Esophagus (tissue), 2 donors: ENCODE data around the gene ILK. TPM values are rescaled to one million over a fixed set of nuclear protein-coding genes. Genes with fewer than 3 reads are reported as not detected.

Experiments used
- H3K27ac ChIP-seq, 2 donors: one replicate each; pipeline ENCODE4 v1.5.1; 2013; ENCODE audit warnings: low read depth in 2 of 2, mild to moderate bottlenecking in 2 of 2, inconsistent platforms in 1 of 2, low read length in 1 of 2, moderate library complexity in 1 of 2
- H3K27me3 ChIP-seq, 2 donors: one replicate each; pipeline ENCODE4 v1.6.1; 2013; ENCODE audit warnings: low read length in 2 of 2, control low read depth in 1 of 2, mild to moderate bottlenecking in 1 of 2; ENCODE audit not compliant: insufficient read depth in 2 of 2, control insufficient read depth in 1 of 2
- H3K36me3 ChIP-seq, 2 donors: one replicate each; pipeline ENCODE4 v1.6.1; 2013; ENCODE audit warnings: low read length in 1 of 2; ENCODE audit not compliant: control insufficient read depth in 2 of 2, insufficient read depth in 2 of 2
- H3K4me1 ChIP-seq, 2 donors: one replicate each; pipeline ENCODE4 v1.6.1; 2013; ENCODE audit warnings: low read length in 1 of 2; ENCODE audit not compliant: control insufficient read depth in 2 of 2, insufficient read depth in 2 of 2
- H3K4me3 ChIP-seq, 2 donors: one replicate each; pipeline ENCODE4 v1.5.1; 2013; ENCODE audit warnings: low read length in 2 of 2, mild to moderate bottlenecking in 2 of 2, low read depth in 1 of 2, moderate library complexity in 1 of 2
- H3K9me3 ChIP-seq, 2 donors: one replicate each; pipeline ENCODE4 v1.6.1; 2013; ENCODE audit warnings: mild to moderate bottlenecking in 2 of 2, low read depth in 1 of 2, low read length in 1 of 2, moderate library complexity in 1 of 2; ENCODE audit not compliant: control insufficient read depth in 2 of 2, insufficient read depth in 1 of 2
- WGBS, 2 donors: extraction: QIAGEN DNeasy Blood & Tissue Kit; methylation state at CpG; one replicate each; pipeline ENCODE4 v1.1.7; 2013; 5-methylcytosine and 5-hydroxymethylcytosine counted together
- polyA plus RNA-seq, 2 donors: library from polyadenylated mRNA; stranded (reverse); fragments of 200-250 nt; gene quantifications; one replicate each; pipeline ENCODE4 v1.2.3, GENCODE V29; 2013
- donor health status: healthy with polysubstance abuse.
- donor health status: Bipolar disorder and iron deficiency.

ILK gene
- polyA plus RNA-seq, 2 donors, result 63.3 to 91.0 TPM

DNA sequence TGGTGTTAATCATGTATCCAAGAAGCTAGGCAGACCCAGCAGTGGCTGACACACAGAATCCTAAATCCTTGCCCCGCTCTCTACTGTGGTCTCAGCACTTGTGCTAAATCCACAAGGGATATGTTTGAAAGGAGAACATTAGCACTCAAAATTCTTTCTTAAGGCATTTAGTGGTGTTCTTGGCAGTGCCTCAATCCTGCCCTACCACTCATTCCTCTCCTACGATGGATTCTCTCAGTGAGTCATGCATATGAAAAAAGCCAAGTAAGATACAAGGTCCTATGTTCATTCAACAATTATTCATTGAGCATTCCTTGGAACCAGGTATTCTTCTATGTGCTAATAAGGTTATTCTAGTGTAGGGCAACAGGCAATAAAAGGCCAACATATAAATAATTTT, 31.4 kb upstream of the ILK start:
- WGBS, 2 donors, result 55 to 56% methylated on average over 2 of the region's 2 CpGs
- Histone ChIP-seq H3K4me1 (peaks cover 3 to 6% of the 10 kb centered on the region in 2 donors), H3K4me3 (no peak overlapping the region), H3K27me3 (no peaks in the 10 kb centered on the region), H3K27ac (no peak overlapping the region), H3K9me3 (no peaks in the 10 kb centered on the region), H3K36me3 (no peaks in the 10 kb centered on the region)

DNA sequence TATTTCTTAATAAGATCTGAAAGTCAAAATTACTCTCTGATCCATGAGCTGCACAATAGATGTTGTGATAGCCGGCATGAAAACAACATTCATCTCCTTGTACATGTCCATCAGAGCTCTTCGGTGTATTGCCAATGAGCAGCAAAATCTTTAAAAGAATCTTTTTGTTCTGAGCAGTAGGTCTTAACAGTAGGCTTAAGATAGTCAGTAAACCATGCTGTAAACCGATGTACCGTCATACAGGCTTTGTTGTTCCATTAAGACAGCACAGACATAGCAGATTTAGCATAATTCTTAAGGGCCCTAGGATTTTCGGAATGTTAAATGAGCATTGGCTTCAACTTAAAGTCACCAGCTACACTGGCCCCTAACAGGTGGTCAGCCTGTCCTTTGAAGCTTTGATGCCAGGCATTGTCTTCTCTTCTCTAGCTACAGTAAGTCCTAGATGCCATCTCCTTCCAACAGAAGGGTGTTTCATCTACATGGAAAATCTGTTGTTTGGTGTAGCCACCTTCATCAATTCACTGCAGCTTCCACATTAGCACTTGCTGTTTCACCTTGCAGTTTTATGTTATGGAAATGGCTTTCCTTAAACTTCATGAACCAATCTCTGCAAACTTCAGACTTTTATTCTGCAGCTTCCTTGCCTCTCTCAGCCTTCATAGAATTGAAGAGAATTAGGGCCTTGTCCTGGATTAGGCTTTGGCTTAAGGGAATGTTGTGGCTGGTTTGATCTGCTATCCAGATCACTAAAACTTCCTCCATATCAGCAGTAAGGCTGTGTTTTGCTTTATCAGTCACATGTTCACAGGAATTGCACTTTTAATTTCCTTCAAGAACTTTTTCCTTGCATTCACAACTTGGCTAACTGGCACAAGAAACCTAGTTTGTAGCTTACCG, 28.5 kb upstream of the ILK start:
- no peaks in the 10 kb centered on the region for H3K9me3 ChIP-seq
- no peak overlapping the region for H3K27ac ChIP-seq
- no peak overlapping the region for H3K4me3 ChIP-seq
- H3K4me1 ChIP-seq, result peaks cover 0 to 2% of the 10 kb centered on the region in 2 donors
- WGBS, 2 donors, result 86 to 89% methylated on average over 6 of the region's 6 CpGs
- H3K36me3 ChIP-seq, result no peaks in the 10 kb centered on the region
- H3K27me3 ChIP-seq, result no peaks in the 10 kb centered on the region

DNA sequence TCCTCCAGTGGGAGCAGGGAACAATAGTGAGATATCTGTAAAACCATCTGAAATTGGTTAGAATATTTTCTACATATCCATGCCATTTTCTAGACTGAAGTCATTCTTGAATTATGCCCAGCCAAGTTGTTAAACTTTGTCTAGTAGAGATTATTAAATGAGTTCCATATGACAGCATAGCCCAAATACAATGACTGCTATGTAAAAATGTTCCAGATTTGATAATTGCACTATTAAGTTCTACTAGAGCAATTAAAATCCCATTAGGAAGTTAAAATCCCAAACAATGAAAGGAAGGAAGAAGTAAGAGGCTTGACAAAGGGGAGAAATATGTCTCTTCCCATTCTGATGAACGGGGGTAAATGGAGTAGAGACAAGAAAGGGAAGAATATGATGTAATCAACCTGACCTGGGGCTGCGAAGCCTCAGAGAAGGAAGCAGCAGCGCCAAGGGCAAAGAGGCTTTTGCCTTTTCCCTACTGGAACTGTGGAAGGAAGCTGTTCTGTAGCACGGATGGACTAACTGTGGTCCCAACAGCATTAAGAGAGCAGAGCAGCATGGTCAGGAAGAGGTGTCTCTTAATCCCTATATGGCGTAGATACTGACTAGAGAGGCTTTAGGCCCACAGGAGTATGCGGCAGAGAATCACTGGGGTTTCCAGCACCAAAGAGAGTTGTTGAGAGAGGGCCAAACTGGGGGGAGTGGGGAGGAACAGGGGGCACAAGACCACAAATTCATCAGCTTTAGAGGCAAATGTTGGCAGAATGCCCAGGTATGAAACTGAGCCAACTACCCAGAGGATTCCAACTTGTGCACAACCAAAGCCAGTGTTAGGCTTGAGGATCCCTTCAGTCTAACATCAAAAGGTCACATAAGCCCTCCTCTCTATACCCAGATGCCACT, 26.9 kb upstream of the ILK start:
- H3K4me1 ChIP-seq, result peaks cover 0 to 2% of the 10 kb centered on the region in 2 donors
- no peaks in the 10 kb centered on the region for H3K27me3 ChIP-seq
- H3K9me3 ChIP-seq, result no peaks in the 10 kb centered on the region
- H3K27ac ChIP-seq, result peak overlapping the region; percentile 37 to 62
- H3K36me3 ChIP-seq, result no peaks in the 10 kb centered on the region
- no peak overlapping the region for H3K4me3 ChIP-seq
- 38 to 45% methylated on average over 6 of the region's 6 CpGs for WGBS, 2 donors

DNA sequence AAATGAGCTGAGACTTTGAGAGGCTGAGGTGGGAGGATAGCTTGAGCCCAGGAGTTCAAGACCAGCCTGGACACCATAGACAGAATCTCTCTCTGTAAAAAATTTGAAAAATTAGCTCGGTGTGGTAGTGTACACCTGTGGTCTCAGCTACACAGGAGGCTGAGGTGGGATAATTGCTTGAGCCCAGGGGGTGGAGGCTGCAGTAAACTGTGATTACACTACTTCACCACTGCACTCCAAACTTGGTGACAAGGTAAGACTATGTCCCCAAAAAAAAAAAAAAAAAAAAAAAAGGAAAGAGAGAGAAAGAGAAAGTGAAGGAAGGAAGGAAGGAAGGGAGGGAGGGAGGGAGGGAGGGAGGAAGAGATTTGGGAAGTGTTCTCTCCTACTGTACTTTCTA, 25.4 kb upstream of the ILK start:
- Histone ChIP-seq H3K4me1 (peaks cover 0 to 2% of the 10 kb centered on the region in 2 donors), H3K27ac (no peak overlapping the region), H3K9me3 (no peaks in the 10 kb centered on the region), H3K27me3 (no peaks in the 10 kb centered on the region), H3K36me3 (no peaks in the 10 kb centered on the region), H3K4me3 (no peak overlapping the region)
- WGBS, 2 donors, result 92 to 100% methylated on average over 1 of the region's 1 CpG

DNA sequence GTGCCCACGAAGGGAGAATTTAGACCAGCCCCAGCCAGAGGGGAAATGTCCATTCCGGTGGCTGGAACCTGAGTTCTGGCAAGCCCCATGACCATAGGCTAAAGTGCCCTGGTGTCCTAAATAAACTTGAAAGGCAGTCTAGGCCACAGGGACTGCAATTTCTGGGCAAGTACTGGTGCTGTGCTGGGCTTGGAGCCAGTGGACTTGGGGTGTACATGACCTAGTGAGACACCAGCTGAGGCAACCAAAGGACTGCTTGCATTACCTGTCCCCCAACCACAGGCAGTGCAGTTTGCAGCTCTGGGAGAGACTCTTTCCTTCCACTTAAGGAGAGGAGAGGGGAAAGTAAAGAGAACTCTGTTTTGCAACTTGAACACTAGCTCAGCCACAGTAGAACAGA, 23.9 kb upstream of the ILK start:
- Histone ChIP-seq H3K4me3 (no peak overlapping the region), H3K27ac (no peak overlapping the region), H3K36me3 (no peaks in the 10 kb centered on the region), H3K4me1 (peaks cover 0 to 2% of the 10 kb centered on the region in 2 donors), H3K9me3 (no peaks in the 10 kb centered on the region), H3K27me3 (no peaks in the 10 kb centered on the region)
- 85 to 93% methylated on average over 2 of the region's 2 CpGs for WGBS, 2 donors

DNA sequence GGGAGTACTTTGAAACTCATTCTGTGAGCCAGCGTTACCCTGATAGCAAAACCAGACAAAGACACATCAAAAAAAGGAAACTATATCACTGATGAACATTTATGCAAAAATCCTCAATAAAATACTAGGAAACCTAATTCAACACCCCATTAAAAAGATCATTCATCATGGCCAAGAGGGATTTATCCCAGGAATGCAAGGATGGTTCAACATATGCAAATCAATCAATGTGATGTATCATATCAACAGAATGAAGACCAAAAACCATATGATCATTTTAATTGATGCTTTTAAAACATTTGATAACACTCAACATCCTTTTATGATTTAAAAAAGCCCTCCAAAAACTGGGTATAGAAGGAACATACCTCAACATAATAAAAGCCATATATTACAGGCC, 20.0 kb upstream of the ILK start:
- Histone ChIP-seq H3K27ac (no peak overlapping the region), H3K4me3 (no peak overlapping the region), H3K9me3 (no peaks in the 10 kb centered on the region), H3K4me1 (peaks cover 0 to 6% of the 10 kb centered on the region in 2 donors), H3K27me3 (no peaks in the 10 kb centered on the region), H3K36me3 (no peaks in the 10 kb centered on the region)
- WGBS, 2 donors, result 92 to 98% methylated on average over 1 of the region's 1 CpG

DNA sequence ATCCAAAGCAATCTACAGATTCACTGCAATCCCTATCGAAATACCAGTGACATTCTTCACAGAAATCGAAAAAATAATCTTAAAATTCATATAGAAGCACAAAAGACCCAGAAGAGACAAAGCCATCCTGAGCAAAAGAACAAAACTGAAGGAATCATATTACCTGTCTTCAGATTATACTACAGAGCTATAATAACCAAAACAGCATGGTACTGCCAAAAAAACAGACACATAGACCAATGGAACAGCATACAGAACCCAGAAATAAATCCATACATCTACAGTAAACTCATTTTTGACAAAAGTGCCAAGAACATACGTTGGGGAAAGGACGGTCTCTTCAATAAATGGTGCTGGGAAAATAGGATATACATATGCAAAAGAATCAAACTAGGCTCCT, 19.0 kb upstream of the ILK start:
- 90 to 96% methylated on average over 4 of the region's 4 CpGs for WGBS, 2 donors
- Histone ChIP-seq H3K4me3 (no peak overlapping the region), H3K4me1 (peaks cover 0 to 6% of the 10 kb centered on the region in 2 donors), H3K36me3 (no peaks in the 10 kb centered on the region), H3K27ac (no peak overlapping the region), H3K27me3 (no peaks in the 10 kb centered on the region), H3K9me3 (no peaks in the 10 kb centered on the region)

DNA sequence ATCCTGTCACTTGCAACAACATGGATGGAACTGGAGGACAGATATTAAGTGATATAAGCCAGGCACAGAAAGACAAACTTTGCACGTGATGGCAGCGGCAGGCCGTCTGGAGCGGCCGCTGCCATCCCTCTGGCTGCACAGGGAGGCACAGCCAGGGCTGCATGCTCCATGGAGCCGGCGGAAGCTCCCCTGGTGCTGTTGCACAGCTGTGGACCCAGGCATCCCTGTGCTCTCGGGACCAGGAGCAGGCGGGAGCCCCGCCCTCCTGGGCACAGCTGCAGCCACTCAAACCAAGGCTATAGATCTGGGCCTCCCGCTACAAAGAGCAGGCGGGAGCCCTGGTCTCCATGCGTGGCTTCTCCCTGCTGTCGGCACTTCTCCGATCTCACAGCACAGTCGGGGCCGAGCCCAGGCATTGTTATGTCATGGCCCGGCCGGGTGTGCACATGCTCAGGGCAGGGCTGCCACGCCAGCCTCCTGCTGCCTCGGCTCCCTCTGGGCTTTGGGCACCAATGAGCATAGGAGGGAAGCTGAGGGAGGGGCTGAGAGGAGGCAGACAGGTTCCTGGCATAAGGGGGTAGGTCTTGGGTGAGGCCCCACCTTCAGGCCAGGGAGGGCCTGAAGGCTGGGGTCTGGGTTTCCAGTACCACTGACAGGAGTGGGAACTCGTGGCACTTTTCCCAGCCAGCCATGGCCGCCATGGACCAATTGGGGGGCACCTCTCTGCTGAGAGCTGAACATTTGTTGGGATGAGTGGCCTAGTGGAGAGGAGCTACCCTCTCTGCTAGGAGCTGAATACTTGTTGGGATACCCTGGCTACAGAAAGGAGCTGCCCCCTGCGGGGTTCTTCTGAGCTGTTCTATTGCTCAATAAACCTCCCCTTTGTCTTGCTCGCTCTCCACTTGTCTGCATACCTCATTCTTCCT, 16.9 kb upstream of the ILK start:
- Histone ChIP-seq H3K4me1 (peaks cover 0 to 6% of the 10 kb centered on the region in 2 donors), H3K36me3 (no peaks in the 10 kb centered on the region), H3K27ac (no peak overlapping the region), H3K9me3 (no peaks in the 10 kb centered on the region), H3K4me3 (no peak overlapping the region), H3K27me3 (no peaks in the 10 kb centered on the region)
- 85 to 92% methylated on average over 25 of the region's 25 CpGs for WGBS, 2 donors
